ENCODE measurements around the gene ERICH4. TPM values are rescaled to one million over a fixed set of nuclear protein-coding genes. Genes with fewer than 3 reads are reported as not detected.
"Not testable (repeated sequence)": the region's sequence is repeated elsewhere in the genome, so short reads cannot be mapped to it uniquely, and the experiment has no call there.

Gene ERICH4
- total RNA-seq, 2 experiments from 2014 or later = not detected

DNA sequence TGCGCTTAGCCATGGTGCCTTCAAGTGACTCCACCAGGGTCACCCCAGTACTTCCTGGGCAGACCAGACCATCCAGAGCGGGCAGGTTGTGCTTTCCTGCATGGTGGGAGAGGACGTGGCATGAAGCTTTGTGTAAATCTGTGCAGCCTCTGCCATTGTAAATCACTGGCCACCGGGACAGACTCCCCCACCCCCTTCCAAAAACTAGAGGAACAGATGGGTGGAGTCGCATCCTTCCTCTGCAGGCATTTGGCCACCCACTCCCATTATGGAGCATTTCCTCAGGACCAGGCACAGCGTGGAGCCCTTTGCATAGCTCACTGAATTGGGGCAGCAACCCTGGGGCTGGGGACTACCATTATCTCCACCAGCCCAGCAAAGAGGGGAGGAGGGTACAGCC, 37.2 kb upstream of the ERICH4 start:
- CTCF ChIA-PET = no interaction called here
- POLR2A ChIA-PET = no interaction called here

DNA sequence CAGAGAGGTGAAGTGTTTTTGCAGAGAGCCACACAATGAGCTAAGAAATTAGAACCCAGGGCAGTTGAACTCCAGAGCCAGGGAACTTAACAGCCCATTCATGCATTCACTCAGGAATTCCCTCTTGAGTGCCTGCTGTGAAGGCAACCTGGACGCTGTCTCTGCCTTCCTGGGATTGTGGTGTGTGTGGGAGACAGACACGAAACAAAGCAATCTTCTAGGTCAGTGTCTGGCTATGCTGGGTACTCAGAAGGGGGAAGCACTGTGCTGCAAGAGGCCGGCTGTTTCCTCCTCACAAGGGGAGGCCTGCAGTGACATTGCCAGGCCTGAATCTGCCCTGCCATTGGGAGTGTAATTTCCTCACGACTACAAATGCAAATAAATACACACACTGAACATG, 35.7 kb upstream of the ERICH4 start:
- POLR2A ChIA-PET = no interaction called here
- no peak for DNase-seq
- CTCF ChIA-PET = no interaction called here
- no peaks in the 10 kb centered on the region for H3K27me3 Mint-ChIP-seq
- intact Hi-C loops (cut with micrococcal nuclease) = no loop called here
- H3K36me3 Mint-ChIP-seq = peaks cover 3% of the 10 kb centered on the region
- no peak overlapping the region for H3K4me3 Mint-ChIP-seq
- no peaks in the 10 kb centered on the region for H3K9me3 Mint-ChIP-seq
- no peak overlapping the region for H3K27ac Mint-ChIP-seq
- peaks cover 7% of the 10 kb centered on the region for H3K4me1 Mint-ChIP-seq (ENCODE audit: low read depth)

More for the DNA sequence above, 37.2 kb upstream of the ERICH4 start:
- Mint-ChIP-seq H3K4me3 (no peak overlapping the region), H3K27me3 (no peaks in the 10 kb centered on the region), H3K27ac (no peak overlapping the region), H3K9me3 (no peaks in the 10 kb centered on the region), H3K36me3 (no peaks in the 10 kb centered on the region), H3K4me1 (ENCODE audit: low read depth) (peaks cover 13% of the 10 kb centered on the region)
- no peak for DNase-seq
- intact Hi-C loops (cut with micrococcal nuclease) = no loop called here

DNA sequence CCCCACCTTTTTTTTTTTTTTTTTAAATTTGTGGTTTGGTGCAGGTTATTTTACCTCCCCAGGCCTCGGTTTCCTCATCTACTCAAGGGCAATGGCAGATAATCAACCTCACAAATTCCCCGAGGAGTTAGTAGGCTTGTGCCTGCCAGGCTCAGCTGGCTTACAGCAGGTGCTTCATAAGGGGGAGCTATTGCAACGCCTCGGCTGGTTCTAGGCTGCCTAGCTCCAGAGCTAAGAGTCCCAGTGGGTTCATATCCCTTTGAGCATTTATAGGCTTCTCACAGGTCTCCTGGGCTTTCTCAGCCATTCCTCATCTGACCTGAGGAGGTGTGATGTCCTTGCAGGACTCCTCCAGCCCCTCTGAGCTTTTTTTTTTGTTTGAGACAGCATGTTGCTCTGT, 34.7 kb upstream of the ERICH4 start:
- DNase-seq = no peak
- CTCF ChIA-PET = interaction anchor here (1.0 to 2.7 kb wide), 3 partner anchors 41 to 188 kb away, joined by 3 to 12 read pairs (median 6); no protein-coding TSS in a partner anchor
- intact Hi-C loops (cut with micrococcal nuclease) = no loop called here
- POLR2A ChIA-PET = interaction anchor here (0.6 kb wide), 1 partner anchor 12 kb away, joined by 3 read pairs; no protein-coding TSS in a partner anchor
- H3K4me1 Mint-ChIP-seq (ENCODE audit: low read depth) = peaks cover 7% of the 10 kb centered on the region
- H3K4me3 Mint-ChIP-seq = no peak overlapping the region
- H3K27ac Mint-ChIP-seq = no peak overlapping the region
- H3K9me3 Mint-ChIP-seq = no peaks in the 10 kb centered on the region
- H3K27me3 Mint-ChIP-seq = no peaks in the 10 kb centered on the region
- H3K36me3 Mint-ChIP-seq = peaks cover 3% of the 10 kb centered on the region

DNA sequence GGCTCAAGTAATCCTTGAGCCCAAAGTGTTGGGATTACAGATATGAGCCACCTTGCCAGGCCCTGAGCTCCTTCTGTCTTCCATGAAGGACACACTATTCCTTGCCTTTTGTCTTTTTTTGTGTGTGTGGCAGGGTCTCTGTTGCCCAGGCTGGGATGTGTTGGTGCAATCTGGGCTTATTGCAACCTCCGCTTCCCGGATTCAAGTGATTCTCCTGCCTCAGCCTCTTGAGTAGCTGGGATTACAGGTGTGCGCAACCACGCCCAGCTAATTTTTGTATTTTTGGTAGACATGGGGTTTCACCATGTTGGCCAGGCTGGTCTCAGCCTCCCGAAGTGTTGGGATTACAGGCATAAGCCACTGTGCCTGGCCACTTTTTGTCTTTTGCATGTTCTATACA, 34.1 kb upstream of the ERICH4 start:
- intact Hi-C loops (cut with micrococcal nuclease); H3K4me1 Mint-ChIP-seq (ENCODE audit: low read depth); H3K27me3 Mint-ChIP-seq; H3K36me3 Mint-ChIP-seq; DNase-seq; H3K4me3 Mint-ChIP-seq; H3K27ac Mint-ChIP-seq; H3K9me3 Mint-ChIP-seq; POLR2A ChIA-PET: not testable (repeated sequence)
- CTCF ChIA-PET = interaction anchor here (1.0 to 2.7 kb wide), 3 partner anchors 40 to 188 kb away, joined by 3 to 12 read pairs (median 6); no protein-coding TSS in a partner anchor

DNA sequence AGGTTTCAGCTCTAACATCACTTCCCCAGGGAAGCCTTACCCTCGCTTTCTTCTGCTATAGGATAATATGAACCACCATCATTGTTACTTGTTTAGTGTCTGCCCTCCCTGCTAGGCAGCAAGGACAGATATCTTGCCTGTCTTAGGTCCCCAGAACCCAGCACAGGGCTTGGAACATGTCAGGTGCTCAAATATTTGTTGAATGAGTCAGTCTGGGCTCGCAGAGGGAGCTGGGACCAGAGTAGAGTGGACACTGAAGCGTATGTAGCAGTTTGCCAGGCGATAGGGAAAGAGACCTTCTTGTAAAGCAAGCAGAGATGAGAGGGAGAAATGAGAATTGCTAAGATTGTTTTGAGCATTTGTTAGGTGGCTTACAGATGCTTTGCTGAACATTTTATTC, 33.7 kb upstream of the ERICH4 start:
- H3K36me3 Mint-ChIP-seq = peaks cover 9% of the 10 kb centered on the region
- no peak overlapping the region for H3K4me3 Mint-ChIP-seq
- DNase-seq = no peak
- H3K9me3 Mint-ChIP-seq = no peaks in the 10 kb centered on the region
- H3K27ac Mint-ChIP-seq = no peak overlapping the region
- H3K4me1 Mint-ChIP-seq (ENCODE audit: low read depth) = peaks cover 7% of the 10 kb centered on the region
- intact Hi-C loops (cut with micrococcal nuclease) = no loop called here
- ChIA-PET POLR2A (no interaction called here), CTCF (interaction anchor here (1.6 to 2.7 kb wide), 2 partner anchors 40 to 187 kb away, joined by 6 to 12 read pairs; no protein-coding TSS in a partner anchor)
- H3K27me3 Mint-ChIP-seq = no peaks in the 10 kb centered on the region

DNA sequence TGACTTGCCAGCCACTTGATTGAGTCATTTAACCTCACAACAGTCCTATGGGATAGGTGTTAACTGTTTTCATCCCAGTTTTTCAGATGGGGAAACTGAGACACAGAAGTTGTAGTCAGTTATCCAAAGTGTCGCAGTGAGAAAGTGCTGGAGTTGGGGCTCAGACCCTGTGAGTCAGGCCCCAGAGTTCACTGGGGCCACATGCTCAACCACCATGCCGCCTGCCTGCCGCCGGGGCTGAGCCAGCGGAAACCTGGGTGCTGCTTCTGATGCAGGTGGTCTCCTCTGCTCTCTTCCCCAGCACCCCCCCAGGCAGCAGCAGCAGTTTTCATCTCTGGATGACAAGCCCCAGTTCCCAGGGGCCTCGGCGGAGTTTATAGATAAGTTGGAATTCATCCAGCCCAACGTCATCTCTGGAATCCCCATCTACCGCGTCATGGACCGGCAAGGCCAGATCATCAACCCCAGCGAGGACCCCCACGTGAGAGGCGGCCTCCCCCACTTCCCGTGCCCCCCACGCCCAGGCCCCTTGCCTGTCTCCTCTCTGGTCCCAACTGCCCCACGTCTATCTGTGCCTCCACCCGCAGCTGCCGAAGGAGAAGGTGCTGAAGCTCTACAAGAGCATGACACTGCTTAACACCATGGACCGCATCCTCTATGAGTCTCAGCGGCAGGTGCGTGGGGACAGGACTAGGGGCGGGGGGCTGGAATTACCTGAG, 32.5 kb upstream of the ERICH4 start:
- Mint-ChIP-seq H3K4me1 (ENCODE audit: low read depth) (peaks cover 7% of the 10 kb centered on the region), H3K27me3 (no peaks in the 10 kb centered on the region), H3K36me3 (peaks cover 12% of the 10 kb centered on the region), H3K9me3 (no peaks in the 10 kb centered on the region), H3K27ac (no peak overlapping the region), H3K4me3 (no peak overlapping the region)
- POLR2A ChIA-PET = no interaction called here
- CTCF ChIA-PET = interaction anchor here (2.7 kb wide), 1 partner anchor 186 kb away, joined by 12 read pairs; no protein-coding TSS in a partner anchor
- no peak for DNase-seq
- intact Hi-C loops (cut with micrococcal nuclease) = no loop called here

DNA sequence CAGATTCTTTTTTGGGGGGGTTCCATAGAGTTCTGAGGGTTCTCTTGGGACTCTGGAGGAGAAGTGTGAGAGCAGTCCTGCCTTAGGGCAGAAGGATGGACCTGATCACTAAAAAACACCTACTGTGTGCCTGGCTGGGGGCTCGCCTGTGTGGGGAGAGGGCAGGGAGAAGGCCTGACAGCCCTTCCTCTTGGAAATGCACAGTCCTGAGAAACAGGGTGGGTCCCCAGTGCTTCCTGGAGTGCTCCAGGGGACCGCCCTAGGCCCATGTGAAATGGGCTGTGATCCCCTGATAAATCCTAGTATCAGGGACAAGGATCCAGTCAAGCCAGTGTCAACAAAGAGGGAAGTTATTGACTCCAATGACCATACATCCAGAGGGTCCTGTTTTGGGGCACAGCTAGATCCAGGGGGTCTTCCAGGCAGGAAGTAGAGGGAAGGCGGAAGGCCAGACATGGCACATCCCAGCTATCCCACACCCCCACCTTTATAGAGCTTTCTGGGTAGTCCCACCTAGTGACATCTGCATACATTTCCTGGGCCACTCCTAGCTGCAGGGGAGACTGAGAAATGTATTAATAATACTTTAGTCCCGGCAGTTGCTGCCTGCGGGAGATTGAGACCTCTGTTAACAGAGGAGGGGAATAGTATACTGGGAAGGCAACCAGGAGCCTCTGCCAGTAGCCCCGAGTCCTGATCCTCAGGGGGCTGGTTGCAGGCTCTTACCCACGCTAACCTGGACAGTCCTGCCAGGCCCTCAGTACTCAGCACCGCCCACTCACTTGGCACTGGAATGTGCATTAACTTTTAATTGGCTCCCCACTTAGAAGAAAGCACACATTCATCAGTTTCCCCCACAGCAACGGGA, 31.6 kb upstream of the ERICH4 start:
- CTCF ChIA-PET = no interaction called here
- DNase-seq = no peak
- Mint-ChIP-seq H3K4me1 (ENCODE audit: low read depth) (peaks cover 7% of the 10 kb centered on the region), H3K27me3 (no peaks in the 10 kb centered on the region), H3K27ac (no peak overlapping the region), H3K36me3 (peaks cover 12% of the 10 kb centered on the region), H3K4me3 (no peak overlapping the region), H3K9me3 (no peaks in the 10 kb centered on the region)
- POLR2A ChIA-PET = no interaction called here
- intact Hi-C loops (cut with micrococcal nuclease) = no loop called here

DNA sequence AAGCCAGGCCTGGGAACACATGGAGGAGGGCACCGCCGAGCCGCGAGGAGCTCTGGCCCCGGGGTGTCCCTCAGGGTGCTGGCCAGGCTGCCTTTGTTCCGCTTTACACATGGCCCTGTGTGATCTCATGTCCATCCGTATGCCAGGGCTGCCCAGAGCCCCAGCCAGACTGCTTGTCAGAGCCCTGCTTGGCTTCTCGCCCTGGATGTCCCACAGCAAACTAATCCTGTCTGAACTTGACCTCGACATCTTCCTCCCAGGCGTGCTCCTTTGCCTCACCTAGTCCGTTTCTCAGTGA, 31.0 kb upstream of the ERICH4 start:
- Mint-ChIP-seq H3K4me1 (ENCODE audit: low read depth) (peaks cover 7% of the 10 kb centered on the region), H3K27me3 (no peaks in the 10 kb centered on the region), H3K27ac (no peak overlapping the region), H3K36me3 (peaks cover 12% of the 10 kb centered on the region), H3K4me3 (no peak overlapping the region), H3K9me3 (no peaks in the 10 kb centered on the region)
- CTCF ChIA-PET = no interaction called here
- POLR2A ChIA-PET = no interaction called here
- DNase-seq = no peak
- intact Hi-C loops (cut with micrococcal nuclease) = no loop called here

DNA sequence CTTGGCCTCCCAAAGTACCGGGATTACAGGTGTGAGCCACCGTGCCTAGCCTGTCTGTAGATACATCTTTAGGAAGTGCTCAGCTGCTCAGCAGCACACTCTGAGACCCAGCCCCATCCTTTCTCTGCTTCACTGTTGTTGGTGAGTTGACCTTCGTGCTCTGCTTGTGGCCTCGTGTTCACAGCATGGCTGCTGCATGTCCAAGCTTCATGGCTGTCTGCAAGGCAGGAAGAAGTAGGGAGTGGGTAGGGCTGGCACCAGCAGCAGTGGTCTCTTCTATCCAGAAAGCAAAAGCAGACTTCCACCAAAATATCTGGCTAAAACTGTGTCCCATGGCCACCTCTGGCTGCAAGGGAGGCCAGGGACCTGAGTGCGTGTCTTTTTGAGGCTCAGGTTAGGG, 30.0 kb upstream of the ERICH4 start:
- no peaks in the 10 kb centered on the region for H3K9me3 Mint-ChIP-seq
- no peak overlapping the region for H3K27ac Mint-ChIP-seq
- CTCF ChIA-PET = no interaction called here
- H3K4me1 Mint-ChIP-seq (ENCODE audit: low read depth) = peaks cover 7% of the 10 kb centered on the region
- no peak for DNase-seq
- no peak overlapping the region for H3K4me3 Mint-ChIP-seq
- no peaks in the 10 kb centered on the region for H3K27me3 Mint-ChIP-seq
- intact Hi-C loops (cut with micrococcal nuclease) = no loop called here
- POLR2A ChIA-PET = no interaction called here
- peaks cover 12% of the 10 kb centered on the region for H3K36me3 Mint-ChIP-seq

DNA sequence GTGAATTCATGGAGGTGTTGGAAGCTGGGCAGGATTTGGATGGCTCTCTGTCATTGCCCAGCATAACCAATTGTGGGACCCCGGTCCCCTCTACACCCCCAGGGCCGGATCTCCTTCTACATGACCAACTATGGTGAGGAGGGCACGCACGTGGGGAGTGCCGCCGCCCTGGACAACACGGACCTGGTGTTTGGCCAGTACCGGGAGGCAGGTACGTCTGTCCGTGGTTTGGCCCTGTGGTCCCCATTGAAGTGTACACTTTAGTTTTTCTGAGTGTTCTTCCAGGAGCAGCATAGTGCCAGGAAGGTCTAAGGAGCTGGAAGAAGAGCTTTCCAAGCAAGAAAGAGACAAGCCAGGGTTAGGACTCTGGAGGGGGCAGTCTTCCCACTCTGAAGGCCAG, 29.0 kb upstream of the ERICH4 start:
- H3K27me3 Mint-ChIP-seq = no peaks in the 10 kb centered on the region
- POLR2A ChIA-PET = no interaction called here
- no peak overlapping the region for H3K27ac Mint-ChIP-seq
- no peaks in the 10 kb centered on the region for H3K9me3 Mint-ChIP-seq
- CTCF ChIA-PET = no interaction called here
- peaks cover 14% of the 10 kb centered on the region for H3K36me3 Mint-ChIP-seq
- DNase-seq = no peak
- H3K4me1 Mint-ChIP-seq (ENCODE audit: low read depth) = peaks cover 7% of the 10 kb centered on the region
- H3K4me3 Mint-ChIP-seq = no peak overlapping the region
- intact Hi-C loops (cut with micrococcal nuclease) = no loop called here

DNA sequence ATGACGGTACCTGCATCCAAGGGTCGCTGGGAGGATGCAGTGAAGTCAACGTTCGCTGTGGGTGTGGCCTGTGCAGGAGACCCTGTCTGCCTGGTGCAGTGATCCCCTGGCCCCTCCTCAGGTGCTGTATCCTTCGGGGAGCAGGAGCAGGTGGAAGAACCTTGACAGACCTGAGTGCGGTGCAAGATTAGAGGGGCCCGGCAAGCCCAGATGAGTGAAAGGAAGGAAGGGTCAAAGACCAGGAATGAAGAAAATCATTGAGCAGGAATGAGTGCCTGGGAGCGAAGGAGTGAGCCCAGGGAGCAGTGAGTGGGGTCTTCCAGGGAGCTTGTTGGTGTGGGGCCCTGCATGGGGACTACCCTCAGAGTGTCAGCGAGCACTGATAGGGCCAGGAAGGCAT, 28.5 kb upstream of the ERICH4 start:
- intact Hi-C loops (cut with micrococcal nuclease) = no loop called here
- H3K4me3 Mint-ChIP-seq = no peak overlapping the region

DNA sequence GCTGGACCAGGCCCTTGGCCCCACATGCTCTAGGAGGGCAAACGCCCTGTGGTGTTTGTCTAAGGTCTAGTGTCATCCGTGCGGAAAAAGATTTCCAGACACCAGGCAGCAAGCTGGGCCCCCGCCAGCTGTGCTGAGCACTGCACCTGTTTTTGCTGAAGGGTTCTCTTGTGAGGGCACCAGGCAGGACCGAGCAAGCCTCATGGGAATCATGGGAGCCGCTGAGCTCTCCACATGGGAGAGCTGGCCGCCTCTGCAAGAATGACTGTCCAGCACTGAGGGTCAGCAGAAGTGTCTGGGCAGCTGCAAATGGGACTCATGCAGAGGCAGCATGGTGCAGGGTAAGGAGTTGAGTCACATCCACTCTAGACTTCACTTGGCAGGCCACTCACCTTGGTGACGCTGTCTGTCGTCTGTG, 27.8 kb upstream of the ERICH4 start:
- DNase-seq = no peak
- H3K4me3 Mint-ChIP-seq = no peak overlapping the region
- no peaks in the 10 kb centered on the region for H3K9me3 Mint-ChIP-seq
- POLR2A ChIA-PET = no interaction called here
- H3K36me3 Mint-ChIP-seq = peaks cover 18% of the 10 kb centered on the region
- H3K27me3 Mint-ChIP-seq = no peaks in the 10 kb centered on the region
- CTCF ChIA-PET = no interaction called here
- H3K27ac Mint-ChIP-seq = no peak overlapping the region
- intact Hi-C loops (cut with micrococcal nuclease) = no loop called here
- H3K4me1 Mint-ChIP-seq (ENCODE audit: low read depth) = peaks cover under 1% of the 10 kb centered on the region

More for the DNA sequence above, 28.5 kb upstream of the ERICH4 start:
- Mint-ChIP-seq H3K9me3 (no peaks in the 10 kb centered on the region), H3K36me3 (peaks cover 18% of the 10 kb centered on the region), H3K27me3 (no peaks in the 10 kb centered on the region), H3K4me1 (ENCODE audit: low read depth) (peaks cover 5% of the 10 kb centered on the region), H3K27ac (no peak overlapping the region)
- ChIA-PET CTCF (no interaction called here), POLR2A (no interaction called here)
- DNase-seq = no peak
